Measurements from ENCODE around the gene SEC14L5.

The SEC14L5 gene

GRCh38 chr16:4984174-4984990 lies 26.3 kb downstream of the SEC14L5 start:
- H3K9ac ChIP-seq (ENCODE audit: low read length): no peak overlapping the region
- H3K36me3 ChIP-seq (ENCODE audit: control insufficient read depth, insufficient read depth, low read length): no peaks in the 10 kb centered on the region
- H3K4me1 ChIP-seq (ENCODE audit: control insufficient read depth, insufficient read depth, low read length): no peaks in the 10 kb centered on the region
- H3K4me3 ChIP-seq (ENCODE audit: low read length): no peak overlapping the region
- peaks cover 5% of the 10 kb centered on the region for H3K27me3 ChIP-seq (ENCODE audit: control insufficient read depth, insufficient read depth, low read length)
- H3K27ac ChIP-seq (ENCODE audit: low read depth, low read length): no peak overlapping the region

GRCh38 chr16:4987250-4987579 lies 29.1 kb downstream of the SEC14L5 start:
- no peaks in the 10 kb centered on the region for H3K4me1 ChIP-seq (ENCODE audit: control insufficient read depth, insufficient read depth, low read length)
- no peak overlapping the region for H3K4me3 ChIP-seq (ENCODE audit: low read length)
- no peak overlapping the region for H3K27ac ChIP-seq (ENCODE audit: low read depth, low read length)
- H3K36me3 ChIP-seq (ENCODE audit: control insufficient read depth, insufficient read depth, low read length): no peaks in the 10 kb centered on the region
- H3K27me3 ChIP-seq (ENCODE audit: control insufficient read depth, insufficient read depth, low read length): peaks cover 9% of the 10 kb centered on the region
- no peak overlapping the region for H3K9ac ChIP-seq (ENCODE audit: low read length)

GRCh38 chr16:4987580-4988374 lies 29.6 kb downstream of the SEC14L5 start:
- H3K27me3 ChIP-seq (ENCODE audit: control insufficient read depth, insufficient read depth, low read length): peaks cover 9% of the 10 kb centered on the region
- H3K4me1 ChIP-seq (ENCODE audit: control insufficient read depth, insufficient read depth, low read length): no peaks in the 10 kb centered on the region
- no peaks in the 10 kb centered on the region for H3K36me3 ChIP-seq (ENCODE audit: control insufficient read depth, insufficient read depth, low read length)
- no peak overlapping the region for H3K4me3 ChIP-seq (ENCODE audit: low read length)
- no peak overlapping the region for H3K9ac ChIP-seq (ENCODE audit: low read length)
- no peak overlapping the region for H3K27ac ChIP-seq (ENCODE audit: low read depth, low read length)

- H3K27me3 ChIP-seq (ENCODE audit: control insufficient read depth, insufficient read depth, low read length): peaks cover 9% of the 10 kb centered on the region
These were observed 30.5 kb downstream of the SEC14L5 start for GRCh38 chr16:4988647-4989046.

GRCh38 chr16:4989391-4990006 lies 31.4 kb downstream of the SEC14L5 start:
- Histone ChIP-seq H3K27me3 (ENCODE audit: control insufficient read depth, insufficient read depth, low read length) (peaks cover 9% of the 10 kb centered on the region), H3K4me3 (ENCODE audit: low read length) (no peak overlapping the region), H3K27ac (ENCODE audit: low read depth, low read length) (no peak overlapping the region), H3K9ac (ENCODE audit: low read length) (no peak overlapping the region), H3K4me1 (ENCODE audit: control insufficient read depth, insufficient read depth, low read length) (no peaks in the 10 kb centered on the region), H3K36me3 (ENCODE audit: control insufficient read depth, insufficient read depth, low read length) (no peaks in the 10 kb centered on the region)

More at GRCh38 chr16:4988647-4989046, 30.5 kb downstream of the SEC14L5 start:
- no peak overlapping the region for H3K27ac ChIP-seq (ENCODE audit: low read depth, low read length)
- H3K4me1 ChIP-seq (ENCODE audit: control insufficient read depth, insufficient read depth, low read length): no peaks in the 10 kb centered on the region
- H3K36me3 ChIP-seq (ENCODE audit: control insufficient read depth, insufficient read depth, low read length): no peaks in the 10 kb centered on the region
- H3K9ac ChIP-seq (ENCODE audit: low read length): no peak overlapping the region
- no peak overlapping the region for H3K4me3 ChIP-seq (ENCODE audit: low read length)

GRCh38 chr16:4990415-4990814 lies 32.3 kb downstream of the SEC14L5 start:
- no peaks in the 10 kb centered on the region for H3K36me3 ChIP-seq (ENCODE audit: control insufficient read depth, insufficient read depth, low read length)

GRCh38 chr16:4991754-4992153 lies 33.6 kb downstream of the SEC14L5 start:
- Histone ChIP-seq H3K4me3 (ENCODE audit: low read length) (no peak overlapping the region), H3K4me1 (ENCODE audit: control insufficient read depth, insufficient read depth, low read length) (no peaks in the 10 kb centered on the region), H3K27ac (ENCODE audit: low read depth, low read length) (no peak overlapping the region), H3K9ac (ENCODE audit: low read length) (no peak overlapping the region), H3K27me3 (ENCODE audit: control insufficient read depth, insufficient read depth, low read length) (peaks cover 9% of the 10 kb centered on the region), H3K36me3 (ENCODE audit: control insufficient read depth, insufficient read depth, low read length) (no peaks in the 10 kb centered on the region)

More at GRCh38 chr16:4990415-4990814, 32.3 kb downstream of the SEC14L5 start:
- Histone ChIP-seq H3K27ac (ENCODE audit: low read depth, low read length) (no peak overlapping the region), H3K4me3 (ENCODE audit: low read length) (no peak overlapping the region), H3K27me3 (ENCODE audit: control insufficient read depth, insufficient read depth, low read length) (peaks cover 9% of the 10 kb centered on the region), H3K9ac (ENCODE audit: low read length) (no peak overlapping the region), H3K4me1 (ENCODE audit: control insufficient read depth, insufficient read depth, low read length) (no peaks in the 10 kb centered on the region)

GRCh38 chr16:4994719-4995434 lies 36.7 kb downstream of the SEC14L5 start:
- Histone ChIP-seq H3K36me3 (ENCODE audit: control insufficient read depth, insufficient read depth, low read length) (no peaks in the 10 kb centered on the region), H3K4me3 (ENCODE audit: low read length) (no peak overlapping the region), H3K27ac (ENCODE audit: low read depth, low read length) (no peak overlapping the region), H3K9ac (ENCODE audit: low read length) (no peak overlapping the region), H3K4me1 (ENCODE audit: control insufficient read depth, insufficient read depth, low read length) (no peaks in the 10 kb centered on the region), H3K27me3 (ENCODE audit: control insufficient read depth, insufficient read depth, low read length) (peaks cover 3% of the 10 kb centered on the region)

GRCh38 chr16:5000573-5001001 lies 42.5 kb downstream of the SEC14L5 start:
- no peaks in the 10 kb centered on the region for H3K27me3 ChIP-seq (ENCODE audit: control insufficient read depth, insufficient read depth, low read length)
- no peaks in the 10 kb centered on the region for H3K4me1 ChIP-seq (ENCODE audit: control insufficient read depth, insufficient read depth, low read length)
- H3K27ac ChIP-seq (ENCODE audit: low read depth, low read length): no peak overlapping the region
- no peak overlapping the region for H3K9ac ChIP-seq (ENCODE audit: low read length)
- no peak overlapping the region for H3K4me3 ChIP-seq (ENCODE audit: low read length)
- H3K36me3 ChIP-seq (ENCODE audit: control insufficient read depth, insufficient read depth, low read length): no peaks in the 10 kb centered on the region

GRCh38 chr16:5001571-5001970 lies 43.4 kb downstream of the SEC14L5 start:
- Histone ChIP-seq H3K27ac (ENCODE audit: low read depth, low read length) (no peak overlapping the region), H3K9ac (ENCODE audit: low read length) (no peak overlapping the region), H3K27me3 (ENCODE audit: control insufficient read depth, insufficient read depth, low read length) (no peaks in the 10 kb centered on the region), H3K36me3 (ENCODE audit: control insufficient read depth, insufficient read depth, low read length) (no peaks in the 10 kb centered on the region), H3K4me3 (ENCODE audit: low read length) (no peak overlapping the region), H3K4me1 (ENCODE audit: control insufficient read depth, insufficient read depth, low read length) (no peaks in the 10 kb centered on the region)

GRCh38 chr16:5001986-5002385 lies 43.9 kb downstream of the SEC14L5 start:
- H3K4me3 ChIP-seq (ENCODE audit: low read length): no peak overlapping the region
- H3K9ac ChIP-seq (ENCODE audit: low read length): no peak overlapping the region
- H3K4me1 ChIP-seq (ENCODE audit: control insufficient read depth, insufficient read depth, low read length): no peaks in the 10 kb centered on the region
- H3K27me3 ChIP-seq (ENCODE audit: control insufficient read depth, insufficient read depth, low read length): no peaks in the 10 kb centered on the region
- no peaks in the 10 kb centered on the region for H3K36me3 ChIP-seq (ENCODE audit: control insufficient read depth, insufficient read depth, low read length)
- H3K27ac ChIP-seq (ENCODE audit: low read depth, low read length): no peak overlapping the region

- Histone ChIP-seq H3K4me1 (ENCODE audit: control insufficient read depth, insufficient read depth, low read length) (no peaks in the 10 kb centered on the region), H3K27ac (ENCODE audit: low read depth, low read length) (no peak overlapping the region), H3K4me3 (ENCODE audit: low read length) (no peak overlapping the region), H3K27me3 (ENCODE audit: control insufficient read depth, insufficient read depth, low read length) (no peaks in the 10 kb centered on the region), H3K36me3 (ENCODE audit: control insufficient read depth, insufficient read depth, low read length) (no peaks in the 10 kb centered on the region), H3K9ac (ENCODE audit: low read length) (no peak overlapping the region)
These were observed 44.6 kb downstream of the SEC14L5 start for GRCh38 chr16:5002699-5003143.
